NCI-H2107 treated with DMSO at 0.1 percent for 48 hours (cell line): Measurements from ENCODE around the gene GJA8.
"Not testable (repeated sequence)": the region's sequence is repeated elsewhere in the genome, so short reads cannot be mapped to it uniquely, and the experiment has no call there.

Experiments used
- DNase-seq: peaks from one replicate; lab custom pipeline; 2025; ENCODE audit not compliant: unreplicated experiment; lab: John Stamatoyannopoulos, UW

The GJA8 gene

DNA sequence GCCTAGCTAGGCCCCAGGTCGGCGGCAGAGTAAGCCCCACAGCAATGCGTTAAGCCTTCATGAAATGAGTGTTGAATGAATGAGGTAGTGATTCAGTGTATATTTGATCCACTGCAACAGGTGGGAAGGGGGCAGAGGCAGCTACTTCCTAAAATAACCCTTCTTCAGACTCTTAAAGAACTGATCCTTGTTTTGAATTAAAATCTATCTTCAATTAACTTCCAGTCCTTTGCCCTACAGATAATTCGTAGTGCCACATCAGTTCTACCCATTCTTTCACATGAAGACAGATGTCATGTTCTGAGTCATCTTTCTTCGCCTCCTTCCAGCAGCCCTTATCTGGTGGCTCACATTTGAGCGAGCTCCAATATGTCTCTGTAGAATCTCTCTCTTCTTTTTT is 24.6 kb downstream of the GJA8 start:
- DNase-seq: not testable (repeated sequence)

DNA sequence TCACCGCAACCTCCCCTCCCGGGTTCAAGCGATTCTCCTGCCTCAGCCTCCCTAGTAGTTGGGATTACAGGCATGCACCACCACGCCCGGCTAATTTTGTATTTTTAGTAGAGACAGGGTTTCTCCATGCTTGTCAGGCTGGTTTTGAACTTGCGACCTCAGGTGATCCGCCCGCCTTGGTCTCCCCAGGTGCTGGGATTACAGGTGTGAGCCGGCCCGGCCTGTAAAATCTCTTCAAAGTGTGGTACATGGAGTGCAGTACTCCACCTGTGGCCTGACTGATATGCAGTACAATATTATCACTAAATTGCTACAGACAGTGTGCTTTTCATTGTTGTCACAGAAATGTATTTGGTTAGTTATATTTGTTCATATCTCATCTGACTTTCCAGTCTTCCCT is 25.1 kb downstream of the GJA8 start:
- DNase-seq: not testable (repeated sequence)

- peak; percentile 57 for DNase-seq
Measured at GRCh38 chr1:147928236-147929132, 25.9 kb downstream of the GJA8 start, which contains the start of gene GPR89B. Gene GPR89B (plus strand): TSS chr1:147928420. CDS start chr1:147928537, 117 bp downstream.

GRCh38 chr1:147931137-147931536 is 28.5 kb downstream of the GJA8 start:
- not testable (repeated sequence) for DNase-seq

GRCh38 chr1:147935296-147935695 is 32.7 kb downstream of the GJA8 start:
- DNase-seq: not testable (repeated sequence)

- not testable (repeated sequence) for DNase-seq
Measured at GRCh38 chr1:147940456-147940855, 37.9 kb downstream of the GJA8 start.

DNA sequence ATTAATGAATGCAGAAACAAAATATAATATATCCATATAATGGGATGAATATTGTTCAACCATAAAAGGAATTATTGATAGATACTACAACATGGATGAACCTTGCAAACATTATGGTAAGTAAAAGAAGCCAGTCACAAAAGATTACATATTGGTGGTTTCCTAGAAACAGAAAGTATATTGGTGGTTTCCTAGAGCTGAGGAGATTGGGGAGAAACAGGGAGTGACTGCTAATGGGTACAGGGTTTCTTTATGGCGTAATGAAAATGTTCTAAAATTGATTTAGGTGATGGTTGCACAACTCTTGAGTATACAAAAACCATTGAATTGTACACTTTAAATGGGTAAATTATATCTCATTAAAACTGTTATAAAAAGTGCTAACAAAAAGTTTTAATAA is 40.0 kb downstream of the GJA8 start:
- not testable (repeated sequence) for DNase-seq

- DNase-seq: not testable (repeated sequence)
Measured at GRCh38 chr1:147949517-147949916, 46.9 kb downstream of the GJA8 start.
